SK-N-MC (cell line): ENCODE measurements around the gene BUD23.

ENCODE experiments used
- EZH2 ChIP-seq: fragments of 200-600 bp; sonication (generic); IDR thresholded peaks from one replicate; pipeline ENCODE4 v1.6.1; 2017; ENCODE audit warnings: antibody characterized with exemption
- POLR2AphosphoS5 ChIP-seq: IDR thresholded peaks from 2 replicates; pipeline ENCODE4 v1.6.1; 2012; ENCODE audit warnings: mild to moderate bottlenecking, low read depth, low read length, borderline replicate concordance

- TF ChIP-seq POLR2AphosphoS5 (no peak), EZH2 (no peak)
These were observed 38.6 kb upstream of the BUD23 start for GRCh38 chr7:73644688-73645286.
